ENCODE measurements around the gene KRTAP4-7. TPM values are rescaled to one million over a fixed set of nuclear protein-coding genes. Genes with fewer than 3 reads are reported as not detected.
"Not testable (repeated sequence)": the region's sequence is repeated elsewhere in the genome, so short reads cannot be mapped to it uniquely, and the experiment has no call there.

Gene KRTAP4-7
- total and polyA plus RNA-seq, 4 donors: not detected

DNA sequence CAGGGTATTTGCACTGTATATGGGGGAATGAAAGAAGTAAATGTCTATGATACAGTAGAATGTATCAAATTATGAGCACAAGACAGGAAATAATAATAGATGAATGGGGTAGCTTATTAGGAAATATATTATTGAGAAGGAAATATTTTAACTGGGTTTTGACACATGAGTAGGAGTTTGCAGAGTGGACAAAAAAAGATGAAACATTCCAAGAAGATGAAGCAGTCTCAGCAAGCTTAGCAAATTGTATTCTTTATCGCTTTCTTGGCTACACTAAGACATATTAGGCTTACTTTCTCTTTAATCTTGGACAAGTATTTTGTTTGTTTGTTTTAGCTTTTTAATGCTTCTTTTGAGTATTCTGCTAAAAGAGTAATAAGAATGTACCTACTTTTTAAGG is 19.9 kb downstream of the KRTAP4-7 start:
- Histone ChIP-seq H3K4me3 (no peak overlapping the region), H3K27me3 (ENCODE audit: control insufficient read depth in 3 of 3, insufficient read depth in 3 of 3, low read length in 2 of 3) (no peaks in the 10 kb centered on the region), H3K9me3 (ENCODE audit: control insufficient read depth in 4 of 4, insufficient read depth in 3 of 4, low read length in 3 of 4) (no peaks in the 10 kb centered on the region), H3K4me1 (ENCODE audit: control insufficient read depth in 5 of 5, insufficient read depth in 5 of 5, low read length in 5 of 5) (peaks cover 0 to 1% (median 0%) of the 10 kb centered on the region in 5 donors), H3K36me3 (ENCODE audit: control insufficient read depth in 4 of 4, insufficient read depth in 4 of 4, low read length in 4 of 4) (no peaks in the 10 kb centered on the region), H3K9ac (ENCODE audit: insufficient read depth in 1 of 2, low read length in 2 of 2) (no peak overlapping the region), H3K27ac (ENCODE audit: low read depth in 1 of 2, low read length in 1 of 2) (no peak overlapping the region)
- ATAC-seq (ENCODE audit: insufficient read depth, low FRiP score) (no peak), DNase-seq (no peak)
- TF ChIP-seq CTCF (IDR thresholded peaks at IDR 0.05; ENCODE audit: control extremely low read depth, extremely low read depth): no peak
- WGBS, 2 donors: 96 to 98% methylated on average over 1 of the region's 1 CpG

GRCh38 chr17:41104386-41105038 is 20.6 kb downstream of the KRTAP4-7 start:
- not testable (repeated sequence) for H3K27me3 ChIP-seq (ENCODE audit: control insufficient read depth in 3 of 3, insufficient read depth in 3 of 3, low read length in 2 of 3); H3K27ac ChIP-seq (ENCODE audit: low read depth in 1 of 2, low read length in 1 of 2); DNase-seq; H3K4me3 ChIP-seq; ATAC-seq (ENCODE audit: insufficient read depth, low FRiP score); H3K36me3 ChIP-seq (ENCODE audit: control insufficient read depth in 4 of 4, insufficient read depth in 4 of 4, low read length in 4 of 4); H3K9ac ChIP-seq (ENCODE audit: insufficient read depth in 1 of 2, low read length in 2 of 2); H3K4me1 ChIP-seq (ENCODE audit: control insufficient read depth in 5 of 5, insufficient read depth in 5 of 5, low read length in 5 of 5); H3K9me3 ChIP-seq (ENCODE audit: control insufficient read depth in 4 of 4, insufficient read depth in 3 of 4, low read length in 3 of 4)
- WGBS, 2 donors: 71 to 89% methylated on average over 2 of the region's 2 CpGs

DNA sequence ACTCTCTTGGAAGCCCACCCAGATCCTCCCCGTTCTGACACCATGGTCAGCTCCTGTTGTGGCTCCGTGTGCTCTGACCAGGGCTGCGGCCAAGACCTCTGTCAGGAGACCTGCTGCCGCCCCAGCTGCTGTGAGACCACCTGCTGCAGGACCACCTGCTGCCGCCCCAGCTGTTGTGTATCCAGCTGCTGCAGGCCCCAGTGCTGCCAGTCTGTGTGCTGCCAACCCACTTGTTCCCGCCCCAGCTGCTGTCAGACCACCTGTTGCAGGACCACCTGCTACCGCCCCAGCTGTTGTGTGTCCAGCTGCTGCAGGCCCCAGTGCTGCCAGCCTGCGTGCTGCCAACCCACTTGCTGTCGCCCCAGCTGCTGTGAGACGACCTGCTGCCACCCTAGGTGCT is 21.4 kb downstream of the KRTAP4-7 start, which contains the start of gene KRTAP4-9:
Gene KRTAP4-9 (plus strand): TSS at position 43 of the 400 bp plus-strand sequence. CDS start 0 bp downstream, at position 43.
- not testable (repeated sequence) for H3K9ac ChIP-seq (ENCODE audit: insufficient read depth in 1 of 2, low read length in 2 of 2); ATAC-seq (ENCODE audit: insufficient read depth, low FRiP score); H3K4me3 ChIP-seq; DNase-seq; H3K27me3 ChIP-seq (ENCODE audit: control insufficient read depth in 3 of 3, insufficient read depth in 3 of 3, low read length in 2 of 3); H3K4me1 ChIP-seq (ENCODE audit: control insufficient read depth in 5 of 5, insufficient read depth in 5 of 5, low read length in 5 of 5); H3K27ac ChIP-seq (ENCODE audit: low read depth in 1 of 2, low read length in 1 of 2); H3K9me3 ChIP-seq (ENCODE audit: control insufficient read depth in 4 of 4, insufficient read depth in 3 of 4, low read length in 3 of 4); H3K36me3 ChIP-seq (ENCODE audit: control insufficient read depth in 4 of 4, insufficient read depth in 4 of 4, low read length in 4 of 4)
- 76 to 84% methylated on average over 9 to 10 of the region's 10 CpGs for WGBS, 2 donors

DNA sequence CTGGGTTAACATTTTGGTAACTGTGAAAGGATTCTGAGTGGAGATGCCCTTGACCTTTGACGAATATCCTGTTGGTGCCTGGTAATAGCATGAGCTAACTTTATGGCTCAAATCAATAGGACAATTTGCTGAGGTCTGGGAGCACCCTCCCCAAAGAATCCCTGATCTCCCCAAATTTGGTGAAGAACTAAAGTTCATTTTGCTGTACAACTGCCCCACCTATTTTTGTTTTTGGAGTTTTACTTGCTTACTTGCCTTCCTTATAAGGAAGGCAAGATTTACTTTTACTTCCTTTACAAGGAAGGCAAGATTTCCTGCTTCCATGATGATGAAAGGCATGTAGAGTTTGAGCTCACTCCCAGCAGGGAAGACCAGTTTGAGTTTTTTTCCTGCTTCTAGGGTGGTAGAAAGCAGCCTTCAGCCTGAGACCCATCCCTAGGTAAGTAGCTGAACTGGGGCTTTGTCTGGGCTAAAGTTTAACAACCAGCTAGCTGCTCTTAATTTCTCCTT is 24.0 kb downstream of the KRTAP4-7 start:
- no peak overlapping the region for H3K9ac ChIP-seq (ENCODE audit: insufficient read depth in 1 of 2, low read length in 2 of 2)
- DNase-seq (no peak), ATAC-seq (ENCODE audit: insufficient read depth, low FRiP score) (no peak)
- H3K9me3 ChIP-seq (ENCODE audit: control insufficient read depth in 4 of 4, insufficient read depth in 3 of 4, low read length in 3 of 4): no peaks in the 10 kb centered on the region
- no peak overlapping the region for H3K27ac ChIP-seq (ENCODE audit: low read depth in 1 of 2, low read length in 1 of 2)
- peaks cover 0 to 1% (median 0%) of the 10 kb centered on the region in 5 donors for H3K4me1 ChIP-seq (ENCODE audit: control insufficient read depth in 5 of 5, insufficient read depth in 5 of 5, low read length in 5 of 5)
- no peak for TF ChIP-seq CTCF (IDR thresholded peaks at IDR 0.05; ENCODE audit: control extremely low read depth, extremely low read depth)
- H3K4me3 ChIP-seq: no peak overlapping the region
- no peaks in the 10 kb centered on the region for H3K36me3 ChIP-seq (ENCODE audit: control insufficient read depth in 4 of 4, insufficient read depth in 4 of 4, low read length in 4 of 4)
- 67 to 78% methylated on average over 1 of the region's 1 CpG for WGBS, 2 donors
- no peaks in the 10 kb centered on the region for H3K27me3 ChIP-seq (ENCODE audit: control insufficient read depth in 3 of 3, insufficient read depth in 3 of 3, low read length in 2 of 3)

GRCh38 chr17:41108728-41109386 is 24.9 kb downstream of the KRTAP4-7 start:
- H3K9ac ChIP-seq (ENCODE audit: insufficient read depth in 1 of 2, low read length in 2 of 2); H3K4me3 ChIP-seq; H3K4me1 ChIP-seq (ENCODE audit: control insufficient read depth in 5 of 5, insufficient read depth in 5 of 5, low read length in 5 of 5); ATAC-seq (ENCODE audit: insufficient read depth, low FRiP score); H3K27me3 ChIP-seq (ENCODE audit: control insufficient read depth in 3 of 3, insufficient read depth in 3 of 3, low read length in 2 of 3); H3K9me3 ChIP-seq (ENCODE audit: control insufficient read depth in 4 of 4, insufficient read depth in 3 of 4, low read length in 3 of 4); DNase-seq; H3K27ac ChIP-seq (ENCODE audit: low read depth in 1 of 2, low read length in 1 of 2); H3K36me3 ChIP-seq (ENCODE audit: control insufficient read depth in 4 of 4, insufficient read depth in 4 of 4, low read length in 4 of 4): not testable (repeated sequence)
- WGBS, 2 donors: 0 to 34% methylated on average over 1 of the region's 1 CpG
